Measurements from ENCODE around the gene EFS.

GRCh38 chr14:23373041-23373440 lies 8.1 kb upstream of the EFS start:
- no peak for TF ChIP-seq POLR2A (IDR thresholded peaks at IDR 0.05)
- no peak for TF ChIP-seq CTCF (IDR thresholded peaks at IDR 0.05)

Data from testis (tissue), 2 donors.